Kasumi-1 (cell line): ENCODE results near the gene RNASE4.

Experiments
- DNase-seq, 2 experiments: peaks; one replicate each; lab custom pipeline; 2025; lab: John Stamatoyannopoulos, UW

Gene RNASE4

GRCh38 chr14:20745571-20746358 lies 61.4 kb downstream of the RNASE4 start, which contains the start of gene EDDM3A:
EDDM3A (plus strand) TSS chr14:20745887; CDS start chr14:20747581, 1,694 bp downstream.
- DNase-seq, result no peak

GRCh38 chr14:20746566-20746965 lies 62.2 kb downstream of the RNASE4 start:
- no peak for DNase-seq

- DNase-seq, result no peak
Observed at GRCh38 chr14:20748439-20748838, 64.1 kb downstream of the RNASE4 start.

- DNase-seq, result no peak
Observed at GRCh38 chr14:20750194-20750593, 65.8 kb downstream of the RNASE4 start.
